NCI-H2171 (cell line): ENCODE data around the gene VPS51.

Experiments used
- DNase-seq: peaks from one replicate; lab custom pipeline; 2025; lab: John Stamatoyannopoulos, UW

The VPS51 gene

DNA sequence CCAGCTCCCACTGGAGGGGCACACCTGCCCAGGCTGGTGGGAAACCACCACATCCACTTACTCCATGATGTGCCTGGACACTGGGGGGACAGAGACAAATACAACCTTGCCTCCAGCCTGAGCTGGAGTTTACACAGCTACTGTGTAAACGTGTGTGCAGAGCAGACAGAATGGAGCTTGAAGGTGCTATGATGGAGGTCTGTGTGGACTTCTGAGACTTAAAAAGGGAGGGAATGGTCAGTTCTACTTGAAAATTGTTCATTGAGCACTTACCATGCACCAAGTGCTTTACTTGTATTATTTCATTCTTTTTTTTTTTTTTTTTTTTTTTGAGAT, 23.4 kb upstream of the VPS51 start:
- no peak for DNase-seq

DNA sequence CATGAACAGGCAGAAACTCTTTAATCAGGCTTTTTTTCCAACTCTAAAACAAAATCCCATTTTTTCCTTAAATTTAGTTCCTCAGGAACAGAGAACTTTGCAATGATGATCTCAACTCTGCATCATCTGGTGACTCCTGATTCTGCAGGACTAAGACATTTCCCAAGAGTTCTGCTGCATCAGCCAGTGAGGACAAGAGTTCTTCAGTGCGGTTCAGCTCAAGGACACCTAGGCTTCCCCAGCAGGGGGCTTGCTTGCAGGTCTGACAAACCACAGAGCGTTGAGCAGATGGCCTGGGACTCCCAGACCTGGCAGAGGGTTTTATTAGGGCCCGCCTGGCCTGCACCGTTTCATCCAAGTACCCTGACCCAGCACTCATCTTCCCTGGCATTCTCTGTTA, 18.6 kb upstream of the VPS51 start:
- DNase-seq = peak; percentile 35

DNA sequence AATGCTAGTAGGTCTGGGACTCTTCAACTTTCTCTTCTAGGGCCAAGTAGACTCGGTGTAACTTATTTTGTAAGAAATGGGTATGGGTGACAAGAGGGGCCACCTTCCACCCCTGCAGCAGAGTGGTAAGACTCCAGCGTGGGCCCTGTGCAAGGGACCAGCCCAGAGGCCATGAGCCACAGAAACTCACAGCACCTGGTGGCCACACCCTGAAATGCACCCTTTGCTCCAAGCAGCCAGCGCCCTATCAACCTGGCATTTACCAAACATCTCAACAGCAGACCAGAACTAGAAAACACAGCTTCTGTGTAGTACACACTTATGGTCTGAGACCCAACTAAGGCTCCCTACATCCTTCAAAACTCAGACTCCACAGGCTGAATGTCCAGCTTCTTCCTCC, 17.9 kb upstream of the VPS51 start:
- DNase-seq = no peak

DNA sequence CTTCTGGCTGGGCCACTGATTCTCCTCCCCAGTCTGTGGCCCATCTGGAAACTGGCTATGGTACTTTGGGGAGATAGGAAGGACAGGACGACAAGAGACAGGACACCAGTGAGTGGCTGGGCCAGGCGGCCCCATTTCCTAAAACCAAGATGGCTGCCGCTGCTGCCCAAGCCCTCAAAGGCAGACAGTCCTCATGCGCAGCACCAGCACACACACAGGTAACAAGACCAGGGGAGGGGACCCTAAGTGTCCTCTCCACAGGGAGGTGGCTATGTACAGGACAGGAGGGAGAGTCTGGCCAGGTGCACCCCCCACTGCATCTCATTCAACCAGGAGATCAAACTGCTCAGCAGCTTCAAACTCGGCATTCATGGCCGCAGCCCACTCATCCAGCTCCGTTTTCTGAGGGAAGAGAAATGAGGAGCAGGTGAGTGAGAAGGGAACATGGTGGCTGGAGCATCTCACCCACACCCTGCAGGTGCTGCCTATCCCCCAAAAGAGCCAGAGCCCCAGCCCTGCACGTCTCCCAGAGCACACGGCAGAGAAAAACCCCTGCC, 17.1 kb upstream of the VPS51 start:
- DNase-seq = no peak

DNA sequence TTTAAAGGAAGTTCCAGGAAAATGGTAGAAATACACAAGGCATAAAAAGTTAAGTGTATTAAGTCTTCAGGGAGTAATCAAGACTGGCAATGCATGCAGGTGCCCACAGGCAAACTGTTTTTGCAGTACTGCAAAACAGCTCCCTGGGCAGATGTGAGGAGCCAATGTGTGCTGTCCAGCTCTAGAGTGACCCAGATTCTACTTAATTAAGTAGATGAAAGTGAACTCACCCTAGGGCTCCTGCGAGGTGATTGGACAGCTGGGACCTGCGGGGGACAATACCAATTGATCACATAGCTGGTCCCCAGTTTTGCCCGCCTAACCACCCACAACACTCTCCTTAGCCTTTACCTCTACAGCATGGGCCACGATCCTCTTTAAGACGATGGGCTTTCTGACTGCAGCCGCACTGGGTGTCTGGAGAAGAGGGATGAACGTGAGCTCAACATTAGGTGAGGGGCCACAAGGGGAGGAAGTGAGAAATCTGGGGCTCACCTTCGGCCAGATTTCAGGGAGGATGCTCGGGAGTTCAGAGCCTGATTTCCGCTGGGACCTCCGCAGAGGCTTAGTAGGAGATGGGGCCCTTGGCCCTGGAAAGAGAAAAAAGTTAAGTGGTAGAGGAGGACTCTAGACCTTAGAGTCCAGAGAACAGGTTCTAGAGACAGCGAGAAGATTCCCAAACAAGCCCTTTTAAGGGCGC, 12.7 kb upstream of the VPS51 start:
- DNase-seq = no peak

DNA sequence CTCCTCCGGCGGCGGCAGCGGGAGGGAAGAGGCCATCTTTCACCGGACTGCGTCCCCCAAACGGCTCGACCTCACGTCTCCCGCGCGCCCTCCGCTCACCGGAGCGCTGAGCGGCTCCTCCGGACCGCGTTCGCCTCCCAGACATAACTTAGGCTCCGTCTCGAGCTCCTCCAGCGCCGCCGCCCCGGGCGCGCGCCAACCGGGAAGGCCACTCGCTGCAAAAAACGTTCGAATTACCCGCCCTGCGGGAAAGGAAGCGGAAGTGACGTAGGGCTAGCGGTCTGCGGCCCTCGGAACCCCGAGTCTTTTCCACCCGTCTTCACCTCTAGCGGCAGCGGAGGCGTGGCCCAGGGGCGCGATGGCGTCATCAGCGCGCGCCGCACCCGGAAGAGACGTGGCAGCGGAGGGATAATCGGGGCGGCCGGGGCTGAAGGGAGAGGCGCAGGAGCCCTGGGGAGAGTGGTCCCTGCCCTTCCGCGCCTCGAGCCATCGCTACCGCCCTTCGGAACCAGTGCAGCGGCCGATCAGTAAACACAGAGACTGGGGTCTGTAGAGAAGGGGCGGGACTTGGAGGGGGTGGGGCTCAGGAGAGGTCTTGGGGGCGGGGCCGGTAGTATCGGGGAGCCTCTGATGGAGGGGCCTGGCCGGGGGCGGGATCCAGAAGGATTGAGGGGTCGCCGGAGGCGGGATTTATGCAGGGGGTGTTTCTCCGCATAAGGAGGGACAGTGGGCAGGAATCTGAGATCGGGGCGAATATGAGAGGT, 12.0 kb upstream of the VPS51 start, which contains the start of the genes CDCA5 and ZFPL1:
CDCA5 (minus strand) TSS at position 207 of the 764 bp plus-strand sequence; CDS start at position 145, 62 bp downstream.
ZFPL1 (plus strand) TSS at position 389 of the 764 bp plus-strand sequence. CDS start 477 bp downstream, outside the sequence.
- peak; percentile 97 for DNase-seq

DNA sequence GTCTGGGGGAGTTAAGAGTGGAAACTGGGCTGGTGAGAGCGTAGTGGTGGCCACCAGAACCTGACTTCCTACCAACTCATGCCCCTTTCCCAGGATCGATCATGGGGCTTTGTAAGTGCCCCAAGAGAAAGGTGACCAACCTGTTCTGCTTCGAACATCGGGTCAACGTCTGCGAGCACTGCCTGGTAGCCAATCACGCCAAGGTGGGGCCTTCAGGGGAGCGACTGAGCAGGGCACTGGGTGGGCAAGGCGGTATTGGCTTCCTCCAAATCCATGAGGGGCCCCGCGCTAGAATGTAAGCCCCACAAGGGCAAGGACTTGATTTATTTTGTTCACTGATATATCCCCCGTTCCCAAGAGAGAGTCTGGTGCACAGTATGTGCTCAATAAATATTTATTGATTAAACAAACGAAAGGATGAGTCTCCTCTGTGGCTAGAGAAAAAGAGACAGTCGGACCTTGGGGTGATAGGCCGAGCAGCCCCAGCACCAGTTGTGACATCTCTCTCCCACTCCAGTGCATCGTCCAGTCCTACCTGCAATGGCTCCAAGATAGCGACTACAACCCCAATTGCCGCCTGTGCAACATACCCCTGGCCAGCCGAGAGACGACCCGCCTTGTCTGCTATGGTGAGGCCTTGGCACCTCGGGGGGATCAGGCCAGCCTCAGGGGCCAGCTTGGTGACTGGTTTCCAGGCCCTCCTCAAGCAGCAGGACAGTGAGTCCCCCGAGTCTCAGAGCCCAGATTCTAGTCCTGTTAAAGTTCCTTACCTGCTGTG, 11.2 kb upstream of the VPS51 start:
- no peak for DNase-seq

DNA sequence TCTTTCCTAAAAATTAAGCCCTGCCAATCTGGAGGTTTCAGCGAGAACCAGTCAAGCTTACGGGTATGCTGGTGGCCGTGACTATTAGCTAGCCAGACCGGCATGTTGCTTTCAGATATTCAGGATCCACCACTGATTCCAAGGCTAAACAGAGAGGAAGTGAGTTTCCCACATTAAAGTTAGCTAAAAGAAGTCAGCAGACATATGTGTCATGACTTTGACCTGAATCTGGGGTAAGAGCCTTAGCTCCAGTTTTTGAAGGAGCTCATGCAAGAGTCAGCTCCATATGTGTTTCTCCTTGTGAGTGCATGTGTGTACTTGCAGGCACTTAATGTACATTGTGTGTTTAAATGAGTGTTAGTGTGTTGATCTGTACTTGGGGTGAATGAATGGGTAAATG, 10.6 kb upstream of the VPS51 start:
- DNase-seq = no peak

DNA sequence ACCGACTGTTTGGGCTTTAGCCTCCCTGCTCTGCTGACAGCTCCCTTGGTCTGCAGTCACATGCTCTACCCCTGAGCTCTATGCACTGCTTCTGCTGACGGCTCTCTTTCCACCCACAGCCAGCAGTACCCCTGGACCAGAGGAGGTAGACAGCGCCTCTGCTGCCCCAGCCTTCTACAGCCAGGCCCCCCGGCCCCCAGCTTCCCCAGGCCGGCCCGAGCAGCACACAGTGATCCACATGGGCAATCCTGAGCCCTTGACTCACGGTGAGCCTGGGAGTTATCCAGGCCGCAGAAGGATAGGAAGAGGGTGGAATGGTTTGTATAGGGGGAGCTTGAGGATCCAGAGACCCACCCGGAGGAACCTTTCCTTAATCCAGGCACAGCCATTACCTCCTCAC, 9.2 kb upstream of the VPS51 start:
- DNase-seq = no peak

DNA sequence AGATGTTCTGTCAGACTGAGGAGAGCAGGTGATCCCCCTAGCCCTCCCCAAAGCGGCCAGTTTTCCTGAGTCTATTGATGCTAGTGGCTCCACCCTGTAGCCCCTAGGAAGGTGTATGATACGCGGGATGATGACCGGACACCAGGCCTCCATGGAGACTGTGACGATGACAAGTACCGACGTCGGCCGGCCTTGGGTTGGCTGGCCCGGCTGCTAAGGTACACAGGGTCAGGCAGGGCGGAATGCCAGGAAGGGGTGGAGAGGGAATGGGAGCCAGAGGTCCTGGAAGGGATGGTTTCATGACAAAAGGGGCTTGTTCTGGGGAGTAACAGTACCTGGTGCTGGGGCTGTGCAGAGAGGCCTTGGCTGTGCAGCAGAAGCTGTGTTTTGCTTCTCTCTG, 8.8 kb upstream of the VPS51 start:
- DNase-seq = no peak

DNA sequence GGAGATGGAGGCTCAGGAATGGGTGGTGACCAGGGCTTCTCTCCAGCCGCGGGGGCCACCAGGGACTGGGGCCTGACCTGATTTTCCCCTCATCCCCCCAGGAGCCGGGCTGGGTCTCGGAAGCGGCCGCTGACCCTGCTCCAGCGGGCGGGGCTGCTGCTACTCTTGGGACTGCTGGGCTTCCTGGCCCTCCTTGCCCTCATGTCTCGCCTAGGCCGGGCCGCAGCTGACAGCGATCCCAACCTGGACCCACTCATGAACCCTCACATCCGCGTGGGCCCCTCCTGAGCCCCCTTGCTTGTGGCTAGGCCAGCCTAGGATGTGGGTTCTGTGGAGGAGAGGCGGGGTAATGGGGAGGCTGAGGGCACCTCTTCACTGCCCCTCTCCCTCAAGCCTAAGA, 8.2 kb upstream of the VPS51 start:
- DNase-seq = no peak

DNA sequence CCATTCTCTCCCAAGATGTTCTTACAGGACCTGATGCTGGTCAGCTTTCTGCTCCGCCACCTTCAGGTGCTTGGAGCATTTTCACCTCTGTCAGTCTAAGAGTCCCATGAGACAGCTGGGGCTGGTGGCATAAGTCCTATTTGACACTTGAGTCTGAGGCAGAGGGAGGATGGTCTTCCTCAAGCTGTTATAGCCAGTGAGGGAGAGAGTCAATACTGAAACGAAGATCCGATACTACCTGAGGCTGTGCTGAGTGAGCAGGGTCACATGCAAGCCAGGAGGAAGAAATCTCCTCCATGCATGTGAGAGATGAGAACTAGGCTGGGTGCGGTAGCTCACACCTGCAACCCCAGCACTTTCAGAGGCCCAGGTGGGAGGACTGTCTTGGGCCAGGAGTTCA, 6.4 kb upstream of the VPS51 start:
- no peak for DNase-seq

DNA sequence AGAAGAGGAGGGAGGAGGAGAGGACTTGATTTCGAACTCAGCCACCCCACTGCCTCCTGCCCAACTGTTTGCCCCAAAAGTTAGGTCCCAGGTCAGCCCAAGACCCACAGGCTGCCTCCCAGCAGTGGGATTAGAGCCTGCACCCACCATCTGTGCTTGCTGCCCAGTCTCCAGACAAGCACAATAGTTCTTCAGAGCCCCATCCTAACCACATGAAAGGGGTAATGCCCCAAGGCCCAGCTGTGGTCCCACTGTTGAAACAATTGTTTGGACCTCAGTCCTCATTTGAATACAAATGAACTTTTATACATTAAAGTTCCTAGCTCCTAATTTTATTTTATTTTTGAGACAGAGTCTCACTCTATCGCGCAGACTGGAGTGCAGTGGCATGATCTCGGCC, 5.4 kb upstream of the VPS51 start:
- no peak for DNase-seq

DNA sequence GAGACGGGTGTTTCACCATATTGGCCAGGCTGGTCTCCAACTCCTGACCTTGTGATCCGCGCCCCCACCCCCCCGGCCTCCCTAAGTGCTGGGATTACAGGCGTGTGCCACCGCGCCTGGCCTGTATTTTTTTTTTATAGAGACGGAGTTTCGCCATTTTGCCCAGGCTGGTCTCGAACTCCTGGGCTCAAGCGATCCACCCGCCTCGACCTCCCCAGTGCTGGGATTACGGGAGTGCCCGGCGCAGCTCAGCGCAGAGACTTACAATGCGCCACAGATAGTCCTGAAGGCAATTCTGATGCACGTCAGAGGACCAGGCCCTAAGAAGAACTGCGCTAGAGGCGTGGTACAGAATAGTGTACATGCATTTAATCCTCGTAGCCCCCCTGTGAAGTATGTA, 587 bp upstream of the VPS51 start:
- DNase-seq = no peak

DNA sequence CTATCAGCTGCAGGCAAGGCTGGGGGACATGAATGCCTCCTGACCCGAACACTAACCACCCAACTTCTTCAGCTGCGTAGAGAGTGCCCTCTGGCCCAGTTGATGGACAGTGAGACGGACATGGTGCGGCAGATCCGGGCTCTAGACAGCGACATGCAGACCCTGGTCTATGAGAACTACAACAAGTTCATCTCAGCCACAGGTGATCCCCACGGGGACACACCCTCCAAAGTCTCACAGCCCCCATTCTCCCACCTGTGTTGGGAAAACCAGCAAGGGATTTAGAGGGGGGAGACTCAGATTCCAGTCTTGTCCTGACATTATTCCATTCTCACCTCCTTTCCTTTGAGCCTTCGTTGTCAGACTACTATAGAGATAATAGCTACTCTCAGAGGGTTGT, 912 bp downstream of the VPS51 start:
- no peak for DNase-seq

DNA sequence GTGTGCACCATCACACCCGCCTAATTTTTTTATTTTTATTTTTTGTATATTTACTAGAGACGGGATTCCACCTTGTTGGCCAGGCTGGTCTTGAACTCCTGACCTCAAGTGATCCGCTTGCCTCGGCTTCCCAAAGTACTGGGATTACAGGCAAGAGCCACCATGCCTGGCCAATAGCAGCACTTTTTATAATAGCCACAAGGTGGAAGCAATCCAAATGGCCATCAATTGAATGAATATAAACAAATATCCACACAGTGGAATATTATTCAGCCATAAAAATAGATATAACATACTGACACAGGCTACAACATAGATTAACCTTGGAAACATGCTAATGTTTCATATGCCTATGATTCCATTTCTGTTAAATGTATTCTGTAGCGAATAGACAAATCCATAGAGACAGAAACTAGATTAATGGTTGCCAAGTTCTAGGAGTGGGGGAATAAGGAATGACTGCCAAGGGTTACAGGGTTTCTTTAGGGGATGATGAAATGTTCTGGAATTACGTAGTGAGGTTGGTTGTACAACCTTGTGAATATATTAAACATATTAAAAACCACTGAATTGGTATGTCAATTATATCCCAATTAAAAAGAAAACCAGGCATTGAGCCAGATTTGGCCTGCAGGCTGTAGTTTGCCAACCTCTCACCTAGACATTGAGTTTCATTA, 4.8 kb downstream of the VPS51 start:
- DNase-seq = no peak

DNA sequence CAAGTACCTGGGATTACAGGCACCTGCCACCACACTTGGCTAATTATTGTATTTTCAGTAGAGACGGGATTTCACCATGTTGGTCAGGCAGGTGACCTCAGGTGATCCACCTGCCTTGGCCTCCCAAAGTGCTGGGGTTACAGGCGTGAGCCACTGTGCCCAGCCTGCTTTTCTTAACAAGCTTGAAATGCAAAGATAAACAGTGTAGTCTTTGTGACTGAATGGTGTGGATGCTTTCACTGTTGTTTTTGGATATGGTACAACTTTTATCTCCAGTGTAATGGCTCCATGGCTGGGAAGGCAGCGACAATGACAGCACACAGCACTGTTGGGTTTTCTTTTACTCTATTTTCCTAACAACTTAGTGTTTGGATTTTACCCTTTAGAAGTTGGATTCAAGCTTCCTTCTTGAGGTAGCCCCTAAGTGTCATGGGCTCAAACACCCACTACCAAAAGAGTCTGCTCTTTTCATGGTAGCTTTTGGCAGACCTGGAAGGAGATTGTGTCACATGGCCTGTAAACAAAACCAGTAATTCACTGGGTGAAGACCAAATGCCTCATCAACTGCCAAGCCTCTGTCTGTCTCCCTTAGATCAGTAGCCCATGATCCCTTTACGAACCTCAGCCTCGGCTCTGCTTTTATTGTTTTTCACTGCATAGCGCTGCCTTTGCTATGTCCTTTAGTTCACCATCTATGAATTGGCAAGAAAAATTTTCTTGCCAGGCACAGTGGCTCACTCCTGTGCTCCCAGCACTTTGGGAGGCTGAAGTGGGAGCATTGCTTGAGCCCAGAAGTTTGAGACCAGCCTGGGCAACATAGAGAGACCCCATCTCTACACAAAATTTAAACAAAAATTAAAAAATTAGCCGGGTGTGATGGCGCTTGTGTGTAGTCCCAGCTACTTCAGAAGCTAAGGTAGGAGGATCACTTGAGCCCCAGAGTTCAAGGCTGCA, 6.4 kb downstream of the VPS51 start:
- no peak for DNase-seq

DNA sequence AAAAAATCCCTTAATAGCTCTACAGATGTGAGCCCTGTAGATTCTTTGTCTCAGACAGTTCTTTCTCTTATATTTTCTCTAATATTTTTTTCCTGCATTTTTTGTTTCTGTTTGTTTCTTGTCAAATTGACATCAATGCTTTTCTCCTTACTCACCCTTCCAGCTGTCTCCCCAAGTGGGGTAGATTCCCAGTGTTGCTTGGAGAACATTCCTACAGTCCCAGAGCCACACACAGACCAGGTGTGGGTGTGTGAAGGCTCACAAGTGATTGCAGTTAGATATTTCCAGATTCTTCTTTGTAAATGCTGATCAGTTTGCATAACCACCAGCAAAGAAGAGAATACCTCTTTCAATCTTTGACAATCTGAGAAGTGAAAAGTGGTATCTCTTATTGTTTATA, 7.5 kb downstream of the VPS51 start:
- DNase-seq = no peak

DNA sequence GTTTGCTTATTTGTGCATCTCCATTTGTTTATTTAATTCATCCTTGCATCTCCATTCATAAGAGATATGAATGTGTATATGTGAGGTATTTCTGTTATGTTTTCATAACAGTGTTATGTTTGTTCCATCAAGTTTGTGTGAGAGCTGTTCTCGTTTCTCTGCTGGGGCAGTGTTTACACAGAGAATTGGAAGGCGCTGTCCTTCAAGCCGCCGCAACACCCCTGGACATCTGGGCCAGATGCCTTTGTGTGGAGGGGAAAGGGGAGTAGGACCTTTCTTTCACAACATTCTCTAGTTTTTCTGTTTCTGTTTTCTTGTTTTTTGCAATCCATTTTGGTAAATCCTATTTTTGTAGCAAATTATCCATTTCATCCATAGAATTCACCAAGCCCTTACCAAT, 8.6 kb downstream of the VPS51 start:
- DNase-seq = no peak

DNA sequence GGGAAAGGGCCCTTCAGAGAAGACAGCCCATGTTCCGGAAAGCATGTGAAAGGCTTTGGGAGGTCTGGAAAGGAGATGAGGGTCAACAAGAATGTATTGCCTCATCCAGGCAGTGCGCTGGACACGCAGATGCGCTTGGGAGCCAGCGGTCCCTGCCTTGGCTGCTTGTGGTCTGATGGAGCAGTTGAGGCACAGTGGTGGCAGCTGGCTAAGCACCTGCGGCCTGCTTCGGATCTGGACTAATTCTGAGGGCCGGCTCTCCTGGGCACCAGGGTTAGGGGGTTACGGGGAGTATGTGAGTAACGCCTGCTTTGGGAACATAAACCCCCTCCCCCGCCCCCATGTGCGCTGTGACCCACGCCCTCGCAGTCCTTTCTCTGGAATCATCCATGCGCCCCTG, 11.1 kb downstream of the VPS51 start:
- DNase-seq = no peak
